ENCODE results near the gene SLC25A41.

The SLC25A41 gene

GRCh38 chr19:6425732-6426620 is 7.6 kb downstream of the SLC25A41 start:
- DNase-seq, result no peak

- peak; percentile 100 for DNase-seq
These were observed 8.4 kb downstream of the SLC25A41 start for GRCh38 chr19:6424939-6425731.

GRCh38 chr19:6424195-6424938 is 9.2 kb downstream of the SLC25A41 start, which contains the start of gene KHSRP:
TSS of gene KHSRP (minus strand) at chr19:6424811. CDS start at chr19:6424701, 110 bp downstream.
- DNase-seq, result no peak

DNA sequence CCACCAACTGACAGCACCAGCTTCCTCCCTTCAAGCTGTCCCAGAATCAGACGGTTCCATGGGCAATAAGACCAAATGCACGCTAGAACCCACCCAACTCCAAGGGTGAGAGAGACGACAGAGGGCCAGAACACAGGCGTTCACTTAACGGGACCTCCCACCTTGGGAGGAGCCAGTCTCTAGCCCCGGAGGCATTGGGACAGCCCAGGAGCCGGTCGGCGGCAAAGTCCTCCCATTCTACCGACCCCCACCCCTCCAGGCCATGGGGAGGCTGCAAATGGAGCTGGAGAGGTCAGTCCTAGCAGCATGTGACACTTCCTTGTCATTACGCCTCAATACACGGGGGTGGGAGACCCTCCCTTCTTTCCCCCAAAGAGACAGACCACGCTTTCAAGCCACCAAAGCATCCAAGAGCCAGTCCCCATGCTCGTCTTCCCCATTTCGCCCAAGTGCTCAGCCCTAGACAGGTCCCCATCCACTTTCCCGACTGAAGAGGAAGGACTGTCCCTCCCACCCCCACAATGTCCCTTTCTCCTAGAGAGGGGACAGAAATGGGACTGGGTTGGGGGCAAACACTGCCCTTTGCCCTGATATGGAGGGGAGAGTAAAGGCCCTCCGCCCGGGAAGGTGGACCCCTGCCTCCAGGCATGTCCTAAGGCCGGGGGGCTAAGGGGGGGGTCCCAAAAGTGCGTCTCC is 9.9 kb downstream of the SLC25A41 start:
- DNase-seq, result no peak

GRCh38 chr19:6421075-6422014 is 12.2 kb downstream of the SLC25A41 start:
- DNase-seq, result no peak

DNA sequence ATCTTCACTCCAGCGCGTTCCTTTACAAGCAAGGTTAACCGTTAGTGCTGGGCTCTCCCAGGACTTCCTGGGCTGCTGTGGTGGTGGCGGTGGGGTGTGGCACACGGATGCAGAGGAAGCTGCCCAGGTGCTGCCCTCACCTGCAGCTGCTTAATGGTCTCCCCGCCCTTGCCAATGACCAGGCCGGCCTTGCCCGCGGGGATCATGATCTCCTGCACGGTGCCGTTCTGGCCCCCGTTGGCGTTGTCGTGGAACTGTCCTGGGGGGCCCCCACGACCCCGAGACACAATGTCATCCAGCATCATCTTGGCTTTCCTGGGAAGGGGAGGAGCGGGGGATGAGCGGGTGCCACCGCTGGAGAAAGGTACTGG is 15.0 kb downstream of the SLC25A41 start:
- DNase-seq, result no peak

DNA sequence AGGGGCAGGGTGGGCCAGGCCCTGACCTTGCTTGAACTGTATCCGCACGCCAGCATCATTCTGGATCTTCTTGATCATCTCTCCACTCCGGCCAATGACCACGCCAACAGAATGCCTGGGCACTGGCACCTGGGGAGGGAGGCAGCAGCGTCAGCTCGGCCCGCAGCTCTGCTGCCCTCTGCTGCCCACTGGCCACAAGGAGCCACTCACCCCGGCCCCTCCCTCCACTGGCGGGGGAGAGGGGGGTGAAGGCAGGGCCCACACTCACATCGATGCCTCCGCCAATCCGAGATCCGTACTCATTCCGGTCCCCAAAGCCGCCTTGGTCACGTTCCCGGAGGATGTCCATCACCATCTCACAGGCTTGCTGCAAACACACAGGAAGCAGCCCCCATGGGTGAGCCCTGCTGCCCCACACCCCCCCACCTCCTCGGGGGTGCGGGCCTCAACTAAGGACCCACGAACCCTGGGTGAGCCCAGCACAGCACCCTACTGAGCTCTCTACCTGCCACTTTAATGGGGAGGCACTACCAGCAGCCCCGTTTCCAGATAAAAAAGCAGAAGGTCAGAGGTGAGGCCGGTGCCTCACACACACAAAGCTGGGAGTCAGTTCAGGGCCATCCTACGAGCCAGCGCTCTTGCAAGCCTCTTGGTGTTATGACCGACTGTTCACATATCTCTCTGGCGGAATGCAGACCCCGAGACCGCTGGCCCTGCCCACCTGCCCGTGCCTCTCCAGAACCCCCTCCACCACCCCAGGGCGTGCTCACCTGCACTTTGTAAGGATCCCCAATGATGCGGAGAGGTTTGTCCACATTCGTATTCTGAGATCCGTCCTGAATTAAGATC is 15.6 kb downstream of the SLC25A41 start:
- DNase-seq, result no peak

GRCh38 chr19:6416658-6417405 is 16.7 kb downstream of the SLC25A41 start:
- DNase-seq, result no peak

DNA sequence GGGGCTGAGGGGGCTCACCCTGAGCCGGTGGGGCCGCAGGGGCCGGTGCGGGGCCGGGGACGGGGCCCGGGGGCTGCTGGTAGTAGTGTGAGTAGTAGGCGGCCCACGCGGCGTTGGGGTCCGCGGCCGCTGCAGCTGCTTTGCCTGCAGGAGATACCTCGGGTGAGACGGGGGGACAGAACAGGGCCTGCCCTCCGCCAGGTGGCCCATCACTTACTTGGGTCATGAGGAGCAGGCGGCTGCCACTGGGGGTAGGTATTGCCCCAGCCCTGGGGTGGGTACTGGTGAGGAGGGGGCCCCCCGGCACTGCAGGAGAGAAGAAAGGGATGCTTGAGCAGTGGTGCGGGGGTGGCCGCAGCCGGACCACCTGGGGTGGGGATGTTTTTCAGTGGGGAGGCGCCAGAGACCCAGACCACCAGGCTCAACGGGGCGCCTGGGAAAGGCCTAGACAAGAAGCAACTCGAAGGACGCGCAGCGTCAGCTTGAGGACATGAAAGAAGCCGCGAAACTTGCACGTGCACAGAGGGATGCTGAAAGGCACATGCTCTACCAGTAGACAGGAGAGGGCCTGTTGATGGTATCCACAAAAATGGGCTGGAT is 17.9 kb downstream of the SLC25A41 start:
- DNase-seq, result no peak

GRCh38 chr19:6414793-6415590 is 18.6 kb downstream of the SLC25A41 start:
- DNase-seq, result no peak

GRCh38 chr19:6413721-6414643 is 19.6 kb downstream of the SLC25A41 start:
- no peak for DNase-seq

DNA sequence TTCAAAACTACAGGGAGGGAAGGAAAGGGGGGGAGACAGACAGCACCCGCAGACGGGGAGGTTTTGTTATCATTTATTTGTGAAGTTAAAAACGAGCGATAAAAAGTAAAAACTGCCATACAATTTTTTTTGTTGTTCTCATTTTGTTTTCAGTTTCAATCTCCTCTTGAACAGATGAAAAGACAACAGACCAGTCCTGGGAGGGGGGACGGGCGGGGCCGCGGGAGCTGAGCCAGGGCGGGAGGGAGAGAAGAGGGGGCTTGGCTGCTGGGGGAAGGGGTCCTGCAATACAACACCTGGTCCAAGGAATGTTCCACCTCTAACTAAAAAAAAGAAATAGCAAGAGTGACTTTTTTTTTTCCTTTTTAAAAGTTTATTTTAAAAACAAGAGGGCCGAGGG is 20.3 kb downstream of the SLC25A41 start:
- no peak for DNase-seq

DNA sequence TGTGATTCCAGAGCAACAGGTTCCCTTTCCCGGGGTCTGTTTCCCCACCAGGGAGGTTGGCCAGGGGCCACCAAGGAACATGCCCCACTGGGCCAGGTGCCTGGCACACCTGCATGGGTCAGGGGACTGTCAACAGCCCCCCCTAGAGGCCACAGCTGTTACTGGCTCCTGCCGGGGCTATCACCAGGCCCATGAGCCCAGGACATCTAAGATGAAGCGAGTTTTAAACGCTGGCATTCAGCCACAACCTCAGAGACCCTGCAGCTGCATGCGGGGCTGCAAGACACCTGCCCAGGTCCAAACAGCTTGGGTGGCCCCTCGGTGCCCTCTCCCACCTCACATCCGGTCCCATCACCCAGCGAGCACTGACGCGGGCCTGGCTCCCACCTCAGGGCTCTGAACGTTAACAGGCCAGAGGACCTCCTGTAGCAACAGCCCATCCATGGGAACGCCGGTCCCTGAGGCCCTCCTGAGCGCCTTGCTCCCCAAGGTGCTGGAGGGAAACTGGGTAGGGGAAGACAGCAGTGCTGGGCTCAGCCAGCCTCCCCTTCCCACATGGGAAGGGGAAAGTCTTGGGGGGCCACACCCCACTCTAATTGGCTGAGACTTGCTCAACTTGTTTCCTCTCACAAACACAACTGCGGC is 21.0 kb downstream of the SLC25A41 start:
- no peak for DNase-seq

DNA sequence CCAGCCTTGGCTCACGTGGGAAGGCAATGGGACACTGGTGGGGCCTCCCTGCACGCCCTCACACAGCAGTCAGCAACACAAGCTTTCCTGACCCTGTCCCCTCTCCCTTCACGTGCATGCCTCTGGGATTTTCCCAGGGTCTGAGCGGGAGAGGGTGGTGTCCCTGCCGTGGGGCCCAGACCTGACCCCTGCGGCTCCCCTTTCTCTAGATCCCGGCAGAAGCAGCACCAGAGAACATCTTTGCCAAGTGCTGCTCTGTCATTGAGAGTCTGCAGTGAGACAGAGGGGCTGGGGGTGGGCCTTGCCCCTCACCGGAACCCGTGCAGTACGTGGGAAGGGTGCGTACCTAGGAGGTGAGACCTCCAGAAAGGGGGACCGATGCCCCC is 21.5 kb downstream of the SLC25A41 start:
- no peak for DNase-seq

- no peak for DNase-seq
These were observed 24.2 kb downstream of the SLC25A41 start for GRCh38 chr19:6409346-6409745.

DNA sequence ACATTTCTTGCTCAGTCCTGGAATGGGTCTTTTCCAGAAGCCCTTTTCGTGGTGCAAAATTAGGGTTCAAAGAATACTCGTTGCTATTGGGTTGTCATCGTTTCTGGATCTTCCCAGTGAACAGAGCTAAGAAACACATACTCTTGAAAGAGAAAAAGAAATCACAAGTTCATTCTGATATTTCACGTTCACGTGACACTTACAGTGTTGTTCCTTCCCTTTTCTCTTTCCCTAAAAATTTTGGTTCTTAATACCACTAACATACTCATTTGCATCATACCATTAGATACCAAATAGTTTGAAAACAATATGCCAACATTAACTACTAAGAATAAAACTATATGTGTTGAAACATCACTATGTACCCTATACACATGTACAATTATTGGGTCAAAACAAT is 27.2 kb downstream of the SLC25A41 start:
- DNase-seq, result no peak
